LoVo (cell line): ENCODE data around the gene ZNF566.
"Not testable (repeated sequence)": the region's sequence is repeated elsewhere in the genome, so short reads cannot be mapped to it uniquely, and the experiment has no call there.

ENCODE experiments used
- DNase-seq: peaks from one replicate; pipeline ENCODE4 v3.0.0-alpha.2; 2016; ENCODE audit warnings: low spot score

The ZNF566 gene

DNA sequence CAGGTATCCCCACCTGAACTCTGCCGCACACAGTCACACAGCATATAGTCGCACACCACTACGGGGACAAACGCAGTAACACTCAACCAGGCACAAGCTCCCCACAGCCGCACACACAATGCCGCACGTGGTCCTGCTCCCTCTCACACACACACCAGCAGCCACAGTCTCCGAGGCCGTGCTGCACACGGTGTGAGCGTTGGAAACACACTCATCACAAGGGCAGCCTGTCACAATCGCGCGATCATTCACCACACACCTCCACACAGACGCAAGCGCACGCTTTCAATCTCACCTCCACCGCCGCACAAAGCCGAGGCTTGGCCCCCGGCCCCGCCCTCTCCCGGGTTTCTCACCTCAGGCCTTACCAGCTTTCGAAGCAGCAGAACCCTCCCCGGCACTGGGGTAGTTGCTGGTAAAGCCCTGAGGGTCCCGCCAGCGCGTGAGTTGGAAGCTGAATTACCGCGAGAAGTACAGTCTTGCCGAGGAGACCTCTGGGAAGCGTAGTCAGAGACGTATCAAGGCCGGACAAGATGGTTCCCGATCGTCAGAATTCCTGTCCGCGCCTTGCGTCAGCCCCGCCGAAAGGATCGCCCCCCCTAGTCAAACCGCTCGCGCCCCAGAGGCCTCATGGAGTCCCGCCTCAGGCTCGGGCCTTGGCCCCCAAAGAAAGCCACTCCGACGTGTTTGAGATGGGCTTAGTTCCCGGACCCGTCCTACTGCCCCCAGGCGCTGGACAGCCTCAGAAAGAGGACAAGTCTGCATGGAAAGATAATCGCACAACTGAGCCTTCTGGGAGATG, at the start of gene ZNF566:
TSS of gene ZNF566 (minus strand) at position 444 of the 802 bp plus-strand sequence. CDS start 13,004 bp downstream, outside the sequence.
- DNase-seq, result no peak

GRCh38 chr19:36528921-36529518, 39.7 kb upstream of the ZNF566 start:
- no peak for DNase-seq

DNA sequence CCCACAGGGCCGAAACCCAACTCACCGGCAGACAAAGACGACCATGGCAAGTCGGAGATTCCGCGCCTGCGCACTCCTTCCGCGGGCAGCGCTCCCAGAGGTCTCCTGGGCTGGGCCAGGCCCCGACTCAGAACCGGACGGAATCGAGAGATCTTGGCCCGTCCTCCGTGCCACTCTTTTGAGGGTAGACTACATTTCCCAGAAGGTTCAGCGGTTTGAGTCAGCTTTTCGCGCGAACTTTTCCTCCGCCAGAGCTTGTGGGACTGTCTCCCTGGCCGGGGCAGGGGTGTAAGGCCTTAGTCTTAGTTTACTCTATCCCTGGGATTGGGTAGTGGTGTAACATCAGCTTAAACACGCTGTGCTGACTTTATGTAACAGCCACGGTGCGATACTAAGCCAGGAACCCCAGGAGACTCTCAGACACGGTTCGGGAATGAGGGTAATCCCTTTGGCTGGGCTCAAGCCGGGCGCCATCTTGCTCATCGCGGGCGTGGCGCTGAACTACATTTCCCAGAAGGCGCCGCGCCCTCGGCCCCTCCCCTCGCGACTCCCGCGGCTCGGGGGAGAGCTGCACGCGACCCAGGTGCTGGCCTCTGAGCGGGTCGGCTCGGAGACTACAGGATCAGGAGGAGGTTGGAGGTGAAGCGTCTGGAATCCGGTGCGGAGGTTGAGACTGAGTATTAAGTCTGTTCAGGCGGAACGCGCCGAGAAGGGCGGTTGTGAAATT, 39.0 kb upstream of the ZNF566 start, which contains the start of gene ZNF260:
TSS of gene ZNF260 (minus strand) at position 78 of the 727 bp plus-strand sequence. CDS start 13,033 bp downstream, outside the sequence.
- no peak for DNase-seq

GRCh38 chr19:36527873-36528193, 38.5 kb upstream of the ZNF566 start:
- DNase-seq, result no peak

- DNase-seq, result no peak
Observed at GRCh38 chr19:36527341-36527740, 38.0 kb upstream of the ZNF566 start.

DNA sequence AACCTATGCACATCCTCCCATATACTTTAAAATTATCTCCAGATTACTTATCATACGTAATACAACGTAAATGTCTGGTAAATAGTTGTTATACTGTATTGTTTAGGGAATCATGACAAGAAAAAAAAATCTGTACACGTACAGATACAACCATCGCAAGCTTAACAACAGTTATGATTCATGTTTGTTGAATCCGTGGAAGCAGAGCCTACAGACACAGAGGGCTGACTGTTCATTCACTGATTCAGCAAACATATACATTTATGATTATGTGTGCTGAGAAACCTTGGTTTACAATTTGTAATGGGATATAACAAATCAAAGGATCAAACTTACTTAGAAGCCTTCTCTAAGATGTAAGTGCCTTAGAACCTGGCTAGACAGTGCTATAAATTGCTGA, 37.2 kb upstream of the ZNF566 start:
- DNase-seq, result no peak

GRCh38 chr19:36524617-36525016, 35.3 kb upstream of the ZNF566 start:
- DNase-seq, result no peak

GRCh38 chr19:36514012-36514612, 24.8 kb upstream of the ZNF566 start:
- no peak for DNase-seq

- DNase-seq, result no peak
Observed at GRCh38 chr19:36508325-36508724, 19.0 kb upstream of the ZNF566 start.

DNA sequence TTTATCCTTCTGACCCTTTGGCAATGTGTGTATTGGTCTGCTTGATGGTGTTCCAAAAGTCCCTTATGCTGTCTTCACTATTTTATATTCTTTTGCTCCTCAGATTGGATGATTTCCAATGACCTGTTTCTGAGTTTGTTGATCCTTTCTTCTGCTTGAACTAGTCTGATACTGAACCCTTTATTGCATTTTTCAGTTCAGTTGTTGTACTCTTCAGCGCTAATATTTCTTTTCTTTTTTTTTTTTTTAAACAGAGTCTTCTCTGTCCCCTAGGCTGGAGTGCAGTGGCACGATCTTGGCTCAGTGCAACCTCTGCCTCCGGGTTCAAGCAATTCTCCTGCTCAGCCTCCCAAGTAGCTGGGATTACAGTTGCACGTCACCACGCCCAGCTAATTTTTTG, 12.6 kb upstream of the ZNF566 start:
- no peak for DNase-seq

DNA sequence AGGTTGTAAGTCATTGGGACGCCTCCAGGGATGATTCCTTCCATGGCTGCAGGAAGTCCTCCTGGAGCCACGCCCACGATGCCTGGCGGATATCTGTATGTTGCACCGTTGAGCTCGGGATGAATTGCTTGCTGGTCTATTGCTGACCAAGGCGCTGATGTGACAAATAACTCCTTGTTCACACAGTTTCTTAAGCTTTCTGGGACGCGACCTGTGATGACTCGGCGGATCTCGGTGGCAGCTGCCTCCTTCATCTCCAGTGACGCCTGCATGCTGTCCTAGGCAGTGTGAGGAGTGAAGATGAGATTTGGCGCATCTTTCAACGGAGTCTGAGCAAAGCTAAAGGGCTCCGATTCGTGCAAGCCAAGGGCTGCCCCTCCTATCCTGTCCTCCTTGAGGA, 7.6 kb upstream of the ZNF566 start:
- no peak for DNase-seq

- DNase-seq, result not testable (repeated sequence)
Observed at GRCh38 chr19:36492689-36493453, 3.5 kb upstream of the ZNF566 start.

DNA sequence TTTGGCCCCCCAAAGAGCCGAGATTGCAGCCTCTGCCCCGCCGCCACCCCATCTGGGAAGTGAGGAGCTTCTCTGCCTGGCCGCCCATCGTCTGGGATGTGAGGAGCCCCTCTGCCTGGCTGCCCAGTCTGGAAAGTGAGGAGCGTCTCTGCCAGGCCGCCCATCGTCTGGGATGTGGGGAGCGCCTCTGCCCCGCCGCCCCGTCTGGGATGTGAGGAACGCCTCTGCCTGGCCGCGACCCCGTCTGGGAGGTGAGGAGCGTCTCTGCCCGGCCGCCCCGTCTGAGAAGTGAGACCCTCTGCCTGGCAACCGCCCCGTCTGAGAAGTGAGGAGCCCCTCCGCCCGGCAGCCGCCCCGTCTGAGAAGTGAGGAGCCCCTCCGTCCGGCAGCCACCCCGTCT, 1.5 kb upstream of the ZNF566 start:
- not testable (repeated sequence) for DNase-seq

GRCh38 chr19:36489920-36490415, 607 bp upstream of the ZNF566 start:
- DNase-seq, result no peak

- DNase-seq, result no peak
Observed at GRCh38 chr19:36488846-36489117, 579 bp downstream of the ZNF566 start.

- DNase-seq, result no peak
Observed at GRCh38 chr19:36488118-36488845, 1.1 kb downstream of the ZNF566 start.

DNA sequence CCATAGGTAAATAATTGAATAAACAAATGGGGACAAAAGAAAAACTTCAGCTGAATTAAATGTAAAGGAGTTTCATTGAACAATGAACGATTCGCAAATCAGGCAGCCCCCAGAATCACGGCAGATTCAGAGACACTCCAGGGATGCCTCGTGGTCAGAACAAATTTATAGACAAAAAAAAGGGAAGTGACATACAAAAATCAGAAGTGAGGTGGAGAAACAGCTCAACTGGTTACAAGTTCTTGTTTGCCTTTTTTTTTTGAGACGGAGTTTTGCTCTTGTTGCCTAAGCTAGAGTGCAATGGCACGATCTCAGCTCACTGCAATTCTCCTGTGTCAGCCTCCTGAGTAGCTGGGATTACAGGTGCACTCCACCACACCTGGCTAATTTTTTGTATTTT, 5.7 kb downstream of the ZNF566 start:
- no peak for DNase-seq

DNA sequence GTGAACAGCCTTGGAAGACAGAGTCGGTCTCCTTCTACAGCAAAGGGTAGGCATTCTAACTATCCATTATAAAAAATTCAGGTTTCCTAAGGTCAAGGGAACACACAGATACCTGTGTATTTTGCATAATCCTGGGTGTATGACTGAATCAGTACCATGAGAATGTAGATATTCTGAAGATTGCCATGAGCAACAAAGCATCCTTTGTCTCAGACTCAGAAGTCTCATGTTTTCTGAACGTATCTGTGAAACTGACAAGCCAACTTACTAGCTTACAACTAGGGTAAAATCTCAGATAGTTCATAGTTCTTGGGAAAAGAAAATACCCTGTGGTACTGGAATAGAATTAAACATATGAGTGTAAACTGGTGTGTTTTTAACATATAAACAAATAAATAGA, 6.5 kb downstream of the ZNF566 start:
- no peak for DNase-seq

DNA sequence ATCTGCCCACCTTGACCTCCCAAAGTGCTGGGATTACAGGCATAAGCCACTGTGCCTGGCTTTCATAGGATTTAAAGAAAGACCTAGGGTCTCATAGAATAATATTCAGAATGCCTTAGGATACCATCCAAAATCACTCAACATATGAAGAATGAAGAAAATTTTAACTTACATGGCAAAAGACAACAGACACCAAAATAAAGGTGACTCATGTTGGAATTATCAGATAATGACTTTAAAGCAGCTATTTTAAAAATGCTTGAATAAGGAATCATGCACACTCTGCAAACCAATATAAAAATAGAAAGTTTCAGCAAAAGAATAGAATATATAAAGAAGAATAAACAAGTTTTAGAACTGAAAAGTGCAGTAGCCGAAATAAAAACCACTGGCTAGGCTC, 29.3 kb downstream of the ZNF566 start:
- no peak for DNase-seq

DNA sequence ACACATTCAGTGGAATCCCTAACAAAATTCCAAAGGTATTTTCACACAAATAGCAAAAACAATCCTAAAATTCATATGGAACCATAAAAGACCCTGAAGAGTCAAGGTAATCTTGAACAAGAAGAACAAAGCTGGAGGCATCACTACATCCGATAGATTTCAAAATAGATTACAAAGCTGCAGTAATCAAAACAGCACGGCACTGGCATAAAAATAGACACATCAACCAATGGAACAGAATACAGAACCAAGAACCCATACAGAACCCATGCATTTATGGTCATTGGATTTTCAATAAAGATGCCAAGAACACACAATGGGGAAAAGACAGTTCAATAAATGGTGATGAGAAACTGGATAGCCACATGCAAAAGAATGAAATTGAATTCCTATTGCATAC, 32.5 kb downstream of the ZNF566 start:
- DNase-seq, result no peak

DNA sequence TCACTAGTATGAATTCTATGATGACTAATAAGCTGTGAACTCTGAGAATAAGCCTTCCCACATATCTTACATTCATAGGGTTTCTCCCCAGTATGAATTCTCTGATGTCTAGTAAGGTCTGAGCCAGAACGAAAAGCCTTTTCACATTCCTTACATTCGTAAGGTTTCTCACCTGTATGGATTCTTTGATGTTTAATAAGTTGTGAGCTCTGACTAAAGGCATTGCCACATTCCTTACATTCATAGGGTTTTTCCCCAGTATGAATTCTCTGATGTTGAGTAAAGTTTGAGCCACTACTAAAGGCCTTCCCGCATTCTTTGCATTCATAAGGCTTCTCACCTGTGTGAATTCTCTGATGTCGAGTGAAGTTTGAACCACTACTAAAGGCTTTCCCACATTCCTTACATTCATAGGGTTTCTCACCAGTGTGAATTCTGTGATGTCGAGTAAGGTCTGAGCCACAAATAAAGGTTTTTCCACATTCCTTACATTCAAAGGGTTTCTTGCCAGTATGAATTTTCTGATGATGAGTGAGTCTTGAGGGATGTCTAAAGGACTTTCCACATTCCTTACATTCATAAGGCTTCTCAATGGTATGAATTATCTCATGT, 40.2 kb downstream of the ZNF566 start:
- DNase-seq, result no peak
